ENCODE results near the gene LGR6. TPM values are rescaled to one million over a fixed set of nuclear protein-coding genes. Genes with fewer than 3 reads are reported as not detected.
A peak's percentile ranks its signal among the peaks of the same experiment; 100 is the strongest.

Gene LGR6
- total and polyA plus RNA-seq, 2 of the 4 experiments (the other 2 are of a cell fraction): not detected

DNA sequence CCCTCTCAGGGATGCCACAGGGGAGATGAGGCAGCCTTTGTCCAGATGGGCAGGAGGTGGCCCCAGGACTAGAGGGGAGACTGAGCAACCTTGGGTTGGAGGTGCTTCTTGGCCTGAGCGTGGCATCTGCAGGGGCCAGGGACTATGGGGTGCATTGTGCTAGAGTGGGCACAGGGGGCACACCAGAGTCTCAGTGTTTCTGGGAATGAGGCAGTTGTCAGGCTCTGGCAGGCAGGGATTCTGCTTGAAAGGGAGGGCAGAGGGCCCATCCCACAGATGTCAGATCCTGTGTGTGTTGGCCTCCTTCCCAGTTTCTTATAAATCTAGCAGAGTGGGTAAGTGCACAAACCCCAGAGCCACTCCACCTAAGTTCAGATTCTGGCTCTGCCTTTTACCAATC lies 13.7 kb downstream of the LGR6 start:
- H2BK15ac ChIP-seq (ENCODE audit: low read depth, low read length): no peak overlapping the region
- H3K4me1 ChIP-seq (ENCODE audit: control insufficient read depth, insufficient read depth, low read length): no peaks in the 10 kb centered on the region
- no peak overlapping the region for H3K14ac ChIP-seq (replicated peaks; ENCODE audit: low read depth, low read length)
- H4K8ac ChIP-seq (ENCODE audit: low read depth in 2 of 2, low read length in 2 of 2): no peak overlapping the region
- POLR2A ChIA-PET (ENCODE audit: unreplicated experiment): no interaction called here
- no peak overlapping the region for H3K56ac ChIP-seq (ENCODE audit: extremely low read depth, insufficient read depth, low read length)
- no peak overlapping the region for H4K5ac ChIP-seq (ENCODE audit: low read depth, low read length)
- H3K4me2 ChIP-seq (ENCODE audit: low read depth, low read length): no peak overlapping the region
- no peaks in the 10 kb centered on the region for H3K79me1 ChIP-seq (ENCODE audit: low read depth in 1 of 2, low read length in 2 of 2)
- BruUV-seq (replicated peaks): no TSS peak
- ATAC-seq (ENCODE audit: low read depth) (peak; percentile 79), DNase-seq (peak; percentile 73)
- no peaks in the 10 kb centered on the region for H3K36me3 ChIP-seq (ENCODE audit: control insufficient read depth, insufficient read depth, low read length)
- no peak overlapping the region for H3K4me3 ChIP-seq (ENCODE audit: insufficient read depth, low read depth, low read length)
- intact Hi-C loops (cut with micrococcal nuclease): no loop called here
- H2BK5ac ChIP-seq (ENCODE audit: low read depth, low read length, poor library complexity, severe bottlenecking): no peak overlapping the region
- H4K20me1 ChIP-seq (ENCODE audit: insufficient read depth, low read length): no peaks in the 10 kb centered on the region
- H2AK5ac ChIP-seq (ENCODE audit: low read depth, low read length): no peak overlapping the region
- no peak overlapping the region for H3K23ac ChIP-seq (ENCODE audit: low read depth, low read length)
- peaks cover 50% of the 10 kb centered on the region for H3K27me3 ChIP-seq (ENCODE audit: control insufficient read depth, insufficient read depth, low read length)
- H3K27ac ChIP-seq (ENCODE audit: insufficient read depth, low read length): no peak overlapping the region
- H2AK9ac ChIP-seq (replicated peaks; ENCODE audit: low read depth, low read length, poor library complexity): peak overlapping the region; percentile 28
- no peak overlapping the region for H3K18ac ChIP-seq (ENCODE audit: low read depth, low read length)
- TF ChIP-seq MXI1 (IDR thresholded peaks at IDR 0.05; ENCODE audit: borderline replicate concordance, low read depth, low read length): no peak
- TF ChIP-seq RFX5 (IDR thresholded peaks at IDR 0.05; ENCODE audit: low read depth, low read length): no peak
- no peak for TF ChIP-seq BHLHE40 (IDR thresholded peaks at IDR 0.05; ENCODE audit: low read depth, low read length)
- TF ChIP-seq RAD21 (IDR thresholded peaks at IDR 0.05; ENCODE audit: low read length): peak; percentile 20; the same call in 1 of the 2 replicates
- TF ChIP-seq, protein P1, sequence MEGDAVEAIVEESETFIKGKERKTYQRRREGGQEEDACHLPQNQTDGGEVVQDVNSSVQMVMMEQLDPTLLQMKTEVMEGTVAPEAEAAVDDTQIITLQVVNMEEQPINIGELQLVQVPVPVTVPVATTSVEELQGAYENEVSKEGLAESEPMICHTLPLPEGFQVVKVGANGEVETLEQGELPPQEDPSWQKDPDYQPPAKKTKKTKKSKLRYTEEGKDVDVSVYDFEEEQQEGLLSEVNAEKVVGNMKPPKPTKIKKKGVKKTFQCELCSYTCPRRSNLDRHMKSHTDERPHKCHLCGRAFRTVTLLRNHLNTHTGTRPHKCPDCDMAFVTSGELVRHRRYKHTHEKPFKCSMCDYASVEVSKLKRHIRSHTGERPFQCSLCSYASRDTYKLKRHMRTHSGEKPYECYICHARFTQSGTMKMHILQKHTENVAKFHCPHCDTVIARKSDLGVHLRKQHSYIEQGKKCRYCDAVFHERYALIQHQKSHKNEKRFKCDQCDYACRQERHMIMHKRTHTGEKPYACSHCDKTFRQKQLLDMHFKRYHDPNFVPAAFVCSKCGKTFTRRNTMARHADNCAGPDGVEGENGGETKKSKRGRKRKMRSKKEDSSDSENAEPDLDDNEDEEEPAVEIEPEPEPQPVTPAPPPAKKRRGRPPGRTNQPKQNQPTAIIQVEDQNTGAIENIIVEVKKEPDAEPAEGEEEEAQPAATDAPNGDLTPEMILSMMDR (conservative IDR thresholded peaks at IDR 0.05; ENCODE audit: low read depth, low read length): peak; percentile 22; the same call in 1 of the 2 replicates
- H3K9me3 ChIP-seq (ENCODE audit: control insufficient read depth, insufficient read depth, low read length): no peaks in the 10 kb centered on the region; the same call in 1 of the 2 replicates
- dilution Hi-C loops (cut with HindIII; ENCODE audit: low sequenced_read_pairs, unreplicated experiment): no loop called here
- H2BK120ac ChIP-seq (ENCODE audit: low read depth, low read length): no peak overlapping the region
- no peak overlapping the region for H3K4ac ChIP-seq (ENCODE audit: low read depth, low read length)
- H2AFZ ChIP-seq (replicated peaks; ENCODE audit: low read length, poor library complexity): no peak overlapping the region
- no peak overlapping the region for H2BK20ac ChIP-seq (ENCODE audit: low read depth, low read length)
- in situ Hi-C loops (cut with MboI; ENCODE audit: low sequenced_read_pairs): no loop called here
- no peak overlapping the region for H4K91ac ChIP-seq (ENCODE audit: insufficient read depth, low read depth, low read length)
- H3K9ac ChIP-seq (ENCODE audit: low read depth, low read length): no peak overlapping the region
- WGBS, 2 experiments (ENCODE audit: extremely low coverage in 2 of 2, insufficient read length in 1 of 2): 56% methylated on average over 1 of the region's 1 CpG; no CpG with 5 or more reads in 1 of the 2 experiments
- CTCF ChIA-PET: no interaction called here
- no peaks in the 10 kb centered on the region for H3K9me1 ChIP-seq (ENCODE audit: insufficient read depth, low read length)
